ENCODE results near the gene PRTN3. TPM values are rescaled to one million over a fixed set of nuclear protein-coding genes. Genes with fewer than 3 reads are reported as not detected.

The PRTN3 gene
- total RNA-seq, 4 donors from 2014 or later, result not detected

- no peaks in the 10 kb centered on the region for H3K9me3 ChIP-seq
- peaks cover 11 to 42% (median 27%) of the 10 kb centered on the region in 3 donors for H3K36me3 ChIP-seq
- DNase-seq (ENCODE audit: low spot score in 2 of 2), result no peak
- WGBS, 2 donors, result 31 to 34% methylated on average over 24 to 29 of the region's 29 CpGs
- peak overlapping the region in 3 of 4 donors; percentile 0 to 19 (median 15) for H3K4me3 ChIP-seq
- peak overlapping the region in 3 of 4 donors; percentile 36 to 97 (median 59) for H3K27ac ChIP-seq
- H3K4me1 ChIP-seq, result peaks cover 9 to 74% (median 54%) of the 10 kb centered on the region in 4 donors
- TF ChIP-seq POLR2A (IDR thresholded peaks at IDR 0.05), result no peak
- peak in 1 of 2 donors; percentile 21 for TF ChIP-seq EP300 (IDR thresholded peaks at IDR 0.05)
- TF ChIP-seq CTCF (IDR thresholded peaks at IDR 0.05), result no peak
- H3K27me3 ChIP-seq, result no peaks in the 10 kb centered on the region
Observed at GRCh38 chr19:801030-801860, 39.6 kb upstream of the PRTN3 start.

DNA sequence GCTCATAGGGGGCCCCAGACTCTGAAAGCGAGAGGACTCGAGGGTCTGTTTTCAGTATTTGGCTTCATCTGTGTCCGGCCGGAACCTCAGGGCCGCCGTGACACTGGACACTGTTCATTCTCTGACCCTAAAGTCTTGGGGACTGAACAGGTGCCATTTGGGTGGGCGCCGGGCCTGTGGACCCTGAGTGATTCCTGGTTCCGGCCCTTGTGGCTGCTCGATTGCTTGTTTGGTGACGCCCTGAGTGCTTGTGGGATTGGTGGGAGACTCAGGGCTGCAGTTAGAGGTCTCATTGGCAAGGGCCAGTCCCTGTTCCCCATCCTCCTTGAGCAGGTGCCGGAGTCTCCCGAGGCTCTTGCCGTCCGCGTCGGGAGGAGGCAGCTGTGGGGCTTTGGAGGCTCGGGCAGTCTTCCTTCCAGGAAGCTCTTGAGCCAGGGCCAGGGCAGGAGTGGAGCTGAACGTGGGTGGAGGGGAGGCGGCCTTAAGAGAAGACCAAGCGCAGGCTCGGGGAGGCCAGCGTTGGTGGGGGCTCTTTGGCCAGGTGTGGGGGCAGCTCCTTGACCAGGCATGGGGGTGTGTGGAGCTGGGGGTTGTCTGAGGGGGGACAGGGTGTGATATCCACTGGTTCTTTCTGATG lies 38.8 kb upstream of the PRTN3 start:
- H3K4me1 ChIP-seq, result peaks cover 9 to 71% (median 51%) of the 10 kb centered on the region in 4 donors
- H3K27ac ChIP-seq, result peak overlapping the region in 3 of 4 donors; percentile 29 to 59 (median 36)
- no peaks in the 10 kb centered on the region for H3K27me3 ChIP-seq
- 25 to 29% methylated on average over 21 to 23 of the region's 23 CpGs for WGBS, 2 donors
- TF ChIP-seq CTCF (IDR thresholded peaks at IDR 0.05) (no peak), EP300 (IDR thresholded peaks at IDR 0.05) (no peak), POLR2A (IDR thresholded peaks at IDR 0.05) (no peak)
- H3K9me3 ChIP-seq, result no peaks in the 10 kb centered on the region
- H3K4me3 ChIP-seq, result peak overlapping the region in 2 of 4 donors; percentile 15 to 19
- DNase-seq (ENCODE audit: low spot score in 2 of 2), result no peak
- H3K36me3 ChIP-seq, result peaks cover 11 to 50% (median 34%) of the 10 kb centered on the region in 3 donors

DNA sequence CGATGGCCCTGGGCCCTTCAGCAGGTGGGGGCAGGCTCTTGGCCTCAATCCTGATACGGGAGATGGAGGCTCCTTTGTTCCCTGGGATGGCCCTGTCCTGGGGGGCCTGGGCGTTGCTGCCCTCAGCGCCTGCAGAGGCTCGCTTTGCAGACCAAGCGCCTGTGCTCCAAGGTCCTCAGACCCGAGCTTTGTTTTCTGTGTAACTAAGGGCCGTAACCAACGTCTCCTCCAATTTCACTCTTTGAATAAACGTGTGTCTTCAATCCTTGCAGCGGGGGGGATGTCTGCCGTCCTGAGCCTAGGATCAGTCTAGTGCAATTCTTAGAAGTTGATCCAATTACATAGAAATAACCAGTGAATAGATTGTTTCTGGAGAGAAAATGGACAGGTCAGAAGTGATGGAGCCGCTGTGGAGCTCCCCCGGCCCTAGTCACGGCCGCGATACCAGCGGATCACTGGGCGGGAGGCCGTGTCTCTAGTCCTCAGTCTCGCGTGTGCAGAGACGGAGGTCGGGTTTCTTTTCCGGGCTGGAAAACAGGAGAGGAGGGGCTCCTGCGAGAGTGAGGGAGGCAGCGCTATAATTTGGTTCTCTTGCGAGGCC lies 38.2 kb upstream of the PRTN3 start:
- H3K27ac ChIP-seq, result peak overlapping the region in 1 of 4 donors; percentile 59
- peak overlapping the region in 1 of 4 donors; percentile 15 for H3K4me3 ChIP-seq
- no peaks in the 10 kb centered on the region for H3K27me3 ChIP-seq
- DNase-seq (ENCODE audit: low spot score in 2 of 2), result no peak
- peaks cover 15 to 56% (median 37%) of the 10 kb centered on the region in 3 donors for H3K36me3 ChIP-seq
- H3K9me3 ChIP-seq, result no peaks in the 10 kb centered on the region
- WGBS, 2 donors, result 23 to 36% methylated on average over 27 to 28 of the region's 28 CpGs
- no peak for TF ChIP-seq EP300 (IDR thresholded peaks at IDR 0.05)
- TF ChIP-seq CTCF (IDR thresholded peaks at IDR 0.05), result no peak
- no peak for TF ChIP-seq POLR2A (IDR thresholded peaks at IDR 0.05)
- H3K4me1 ChIP-seq, result peaks cover 9 to 71% (median 51%) of the 10 kb centered on the region in 4 donors

DNA sequence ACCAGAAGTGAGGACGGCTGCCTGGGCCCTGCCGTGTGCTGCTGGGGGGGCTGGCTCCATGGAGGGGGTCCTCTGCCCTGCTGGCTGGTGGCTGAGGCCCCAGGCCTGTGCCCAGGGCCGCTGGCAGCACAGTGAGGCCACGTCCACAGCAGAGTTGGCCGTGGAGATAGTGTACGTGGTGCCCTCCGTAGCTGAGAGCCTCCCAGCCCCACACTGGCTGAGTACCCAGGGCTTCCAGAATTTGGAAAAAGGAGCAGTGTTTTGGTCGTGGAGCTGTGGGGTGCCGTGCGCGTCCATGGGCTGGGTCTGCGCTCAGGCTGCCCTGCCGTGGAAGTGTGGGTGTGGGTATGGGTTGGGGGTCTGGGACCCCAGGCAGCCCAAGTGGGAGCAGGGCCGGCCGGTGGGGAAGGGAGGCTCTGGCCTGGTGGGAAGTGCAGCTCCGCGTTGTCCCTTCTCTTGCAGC lies 37.7 kb upstream of the PRTN3 start:
- H3K4me1 ChIP-seq, result peaks cover 9 to 71% (median 51%) of the 10 kb centered on the region in 4 donors

GRCh38 chr19:803686-804418 lies 36.9 kb upstream of the PRTN3 start:
- TF ChIP-seq EP300 (IDR thresholded peaks at IDR 0.05) (no peak), CTCF (IDR thresholded peaks at IDR 0.05) (no peak), POLR2A (IDR thresholded peaks at IDR 0.05) (no peak)
- no peak for DNase-seq (ENCODE audit: low spot score in 2 of 2)
- Histone ChIP-seq H3K27me3 (no peaks in the 10 kb centered on the region), H3K27ac (no peak overlapping the region), H3K36me3 (peaks cover 15 to 68% (median 48%) of the 10 kb centered on the region in 3 donors), H3K4me1 (peaks cover 9 to 65% (median 47%) of the 10 kb centered on the region in 4 donors), H3K9me3 (no peaks in the 10 kb centered on the region), H3K4me3 (no peak overlapping the region)
- 82 to 83% methylated on average over 24 to 31 of the region's 31 CpGs for WGBS, 2 donors

More for the DNA sequence above, 37.7 kb upstream of the PRTN3 start:
- Histone ChIP-seq H3K36me3 (peaks cover 15 to 61% (median 42%) of the 10 kb centered on the region in 3 donors), H3K4me3 (peak overlapping the region in 1 of 4 donors; percentile 15), H3K27me3 (no peaks in the 10 kb centered on the region), H3K27ac (no peak overlapping the region), H3K9me3 (no peaks in the 10 kb centered on the region)
- no peak for DNase-seq (ENCODE audit: low spot score in 2 of 2)
- WGBS, 2 donors, result 65 to 72% methylated on average over 7 to 13 of the region's 17 CpGs
- TF ChIP-seq EP300 (IDR thresholded peaks at IDR 0.05) (no peak), POLR2A (IDR thresholded peaks at IDR 0.05) (no peak)

All from tibial nerve (tissue), 4 donors.